NT2/D1 (cell line): ENCODE data around the gene CCDC24.
A peak's percentile ranks its signal among the peaks of the same experiment; 100 is the strongest.

Source experiments
- SUZ12 ChIP-seq: IDR thresholded peaks from 2 replicates; pipeline ENCODE4 v1.6.1; 2011; ENCODE audit not compliant: insufficient read length, insufficient read depth; ENCODE audit errors: extremely low read depth
- YY1 ChIP-seq: IDR thresholded peaks from 2 replicates; pipeline ENCODE4 v1.6.1; 2011; ENCODE audit not compliant: insufficient read length, insufficient read depth
- ZNF274 ChIP-seq: IDR thresholded peaks from 2 replicates; pipeline ENCODE4 v1.6.1; 2011; ENCODE audit warnings: mild to moderate bottlenecking, low read depth, low read length

DNA sequence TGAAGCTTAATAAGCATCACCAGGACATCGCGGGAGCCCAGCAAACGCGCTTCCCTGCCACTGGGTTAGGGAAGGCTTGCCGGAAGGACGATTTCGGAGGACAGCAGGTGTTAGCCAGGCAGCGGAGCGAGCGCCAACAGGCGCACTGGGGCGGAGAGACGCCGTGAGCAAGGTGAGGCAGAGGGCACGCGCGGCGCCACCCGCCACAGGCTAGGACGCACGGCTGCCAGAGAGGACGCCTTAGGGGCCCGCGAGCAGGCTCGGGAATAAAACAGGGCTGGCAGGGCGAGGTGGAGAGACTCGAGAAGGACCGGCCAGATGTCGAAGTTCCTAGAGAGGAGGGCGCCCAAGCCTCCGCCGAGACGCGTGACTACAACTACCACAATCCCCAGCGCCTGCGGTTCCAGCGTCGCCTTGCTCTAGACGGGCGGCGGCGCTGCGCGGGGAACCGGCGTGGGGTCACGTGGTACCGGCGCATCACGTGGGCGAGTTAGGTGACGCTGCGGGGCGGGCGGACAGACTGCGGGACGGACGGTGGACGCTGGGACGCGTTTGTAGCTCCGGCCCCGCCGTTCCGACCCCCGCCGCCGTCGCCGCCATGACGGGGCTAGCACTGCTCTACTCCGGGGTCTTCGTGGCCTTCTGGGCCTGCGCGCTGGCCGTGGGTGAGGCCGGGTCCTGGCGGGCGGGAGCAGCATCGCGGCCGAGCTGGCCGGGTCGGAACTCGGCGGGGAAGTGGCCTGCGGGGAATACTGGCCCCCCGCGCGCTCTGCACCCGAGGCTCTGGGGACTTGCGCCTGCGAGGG, 16.8 kb upstream of the CCDC24 start, which contains the start of gene ATP6V0B:
- TF ChIP-seq YY1 (peak; percentile 47), ZNF274 (no peak), SUZ12 (no peak)
